SU-DHL-6 (cell line): ENCODE measurements around the gene SLC8B1.

Source experiments
- H2AFZ ChIP-seq: fragments of 200-600 bp; sonication (generic); 2 replicates; pipeline ENCODE4 v1.6.1; 2014; ENCODE audit warnings: low read depth, mild to moderate bottlenecking, moderate library complexity, mixed read lengths, antibody characterized with exemption, low read length; ENCODE audit not compliant: severe bottlenecking
- H3F3A ChIP-seq: fragments of 200-600 bp; shearing (Covaris generic); 2 replicates; pipeline ENCODE4 v1.6.0; 2016; ENCODE audit warnings: antibody characterized with exemption, mild to moderate bottlenecking; ENCODE audit not compliant: insufficient read depth
- H3K27ac ChIP-seq: fragments of 200-600 bp; sonication (generic); 2 replicates; pipeline ENCODE4 v1.5.1; 2016; ENCODE audit warnings: low read depth, mild to moderate bottlenecking, low read length, moderate library complexity, mixed read lengths
- H3K27me3 ChIP-seq: fragments of 200-600 bp; sonication (generic), shearing (Covaris generic); 2 replicates; pipeline ENCODE4 v1.6.0; 2014; ENCODE audit warnings: mild to moderate bottlenecking, low read length
- H3K36me3 ChIP-seq: fragments of 200-600 bp; sonication (generic); 2 replicates; pipeline ENCODE4 v1.6.1; 2014; ENCODE audit warnings: mild to moderate bottlenecking, low read length, mixed read lengths
- H3K4me2 ChIP-seq: fragments of 300-600, 200-600 bp; shearing (Covaris generic), sonication (generic); 2 replicates; pipeline ENCODE4 v1.6.0; 2014; ENCODE audit warnings: low read length, low read depth, mild to moderate bottlenecking; ENCODE audit not compliant: poor library complexity, severe bottlenecking
- H3K4me3 ChIP-seq: fragments of 200-600 bp; sonication (generic); 2 replicates; pipeline ENCODE4 v1.5.1; 2014; ENCODE audit warnings: antibody characterized with exemption, low read length, mild to moderate bottlenecking, mixed read lengths; ENCODE audit not compliant: insufficient read depth, poor library complexity, severe bottlenecking
- H3K79me2 ChIP-seq: fragments of 200-600 bp; sonication (generic); 2 replicates; pipeline ENCODE4 v1.6.1; 2014; ENCODE audit warnings: mild to moderate bottlenecking, low read length, moderate library complexity; ENCODE audit not compliant: insufficient read depth
- H3K9ac ChIP-seq: fragments of 200-600 bp; sonication (generic); 2 replicates; pipeline ENCODE4 v1.7.0; 2014; ENCODE audit warnings: mild to moderate bottlenecking, low read length
- H3K9me2 ChIP-seq: fragments of 200-600 bp; sonication (generic); replicated peaks from 2 replicates; pipeline ENCODE4 v1.6.1; 2014; ENCODE audit warnings: low read length; ENCODE audit not compliant: insufficient read depth
- H3K9me3 ChIP-seq: fragments of 200-600 bp; sonication (generic); 2 replicates; pipeline ENCODE4 v1.6.1; 2014; ENCODE audit warnings: low read length, mixed read lengths; ENCODE audit not compliant: insufficient read depth
- H4K20me1 ChIP-seq: fragments of 200-600 bp; sonication (generic); 2 replicates; pipeline ENCODE4 v1.6.1; 2014; ENCODE audit warnings: low read depth, mild to moderate bottlenecking, antibody characterized with exemption, low read length, moderate library complexity, mixed read lengths
- EZH2phosphoT487 ChIP-seq: fragments of 200-600 bp; sonication (generic), shearing (Covaris generic); conservative IDR thresholded peaks from 2 replicates; pipeline ENCODE4 v1.6.1; 2018; ENCODE audit warnings: mild to moderate bottlenecking, antibody characterized with exemption, low read length, moderate library complexity, mixed read lengths
- TF ChIP-seq, protein P1 (sequence below): fragments of 200-600 bp; sonication (generic); IDR thresholded peaks from one replicate; pipeline ENCODE4 v1.5.1; 2017; ENCODE audit warnings: antibody characterized with exemption, mild to moderate bottlenecking, low read length, moderate library complexity; ENCODE audit not compliant: insufficient read depth, poor library complexity, severe bottlenecking

SLC8B1 gene

DNA sequence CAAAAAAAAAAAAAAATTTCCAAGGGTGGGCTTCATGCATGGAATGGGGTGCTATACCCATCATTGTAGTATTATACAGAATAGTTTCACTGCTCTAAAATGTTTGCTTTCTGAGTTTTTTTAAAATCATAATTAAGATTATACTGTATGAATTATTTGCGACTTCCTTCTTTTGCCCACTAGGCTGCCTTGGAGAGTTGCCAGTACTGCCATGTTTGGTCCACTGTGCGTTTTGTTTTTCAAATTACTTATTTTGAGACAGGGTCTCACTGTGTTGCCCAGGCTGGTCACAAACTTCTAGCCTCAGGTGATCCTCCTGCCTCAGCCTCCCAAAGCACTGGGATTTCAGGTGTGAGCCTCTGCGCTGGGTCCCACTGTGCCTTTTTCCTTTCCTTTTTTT lies 43.4 kb upstream of the SLC8B1 start:
- no peaks in the 10 kb centered on the region for H3K9me3 ChIP-seq
- H2AFZ ChIP-seq: no peak overlapping the region

DNA sequence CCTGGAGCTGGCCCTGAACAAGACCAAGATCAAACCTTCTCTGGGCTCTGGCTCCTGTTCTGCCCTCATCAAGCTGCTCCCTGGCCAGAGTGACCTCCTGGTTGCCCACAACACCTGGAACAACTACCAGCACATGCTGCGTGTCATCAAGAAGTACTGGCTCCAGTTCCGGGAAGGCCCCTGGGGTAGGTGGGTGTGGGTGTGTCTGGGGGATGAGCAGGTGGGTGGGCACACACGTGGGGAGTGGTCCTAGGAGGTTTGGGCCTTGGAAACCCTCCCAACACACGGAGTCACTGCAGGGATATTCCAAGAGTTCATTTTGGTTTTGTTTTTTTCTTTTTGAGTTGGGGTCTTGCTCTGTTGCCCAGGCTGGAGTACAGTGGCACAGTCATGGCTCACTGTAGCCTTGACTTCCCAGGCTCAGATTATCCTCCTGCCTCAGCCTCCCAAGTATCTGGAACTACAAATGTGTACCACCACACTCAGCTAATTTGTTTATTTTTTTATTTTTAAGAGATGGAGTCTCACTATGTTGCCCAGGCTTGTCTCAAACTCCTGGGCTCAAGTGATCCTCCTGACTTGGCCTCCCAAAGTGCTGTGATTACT lies 40.0 kb upstream of the SLC8B1 start:
- TF ChIP-seq EZH2phosphoT487: no peak
- TF ChIP-seq, protein P1, sequence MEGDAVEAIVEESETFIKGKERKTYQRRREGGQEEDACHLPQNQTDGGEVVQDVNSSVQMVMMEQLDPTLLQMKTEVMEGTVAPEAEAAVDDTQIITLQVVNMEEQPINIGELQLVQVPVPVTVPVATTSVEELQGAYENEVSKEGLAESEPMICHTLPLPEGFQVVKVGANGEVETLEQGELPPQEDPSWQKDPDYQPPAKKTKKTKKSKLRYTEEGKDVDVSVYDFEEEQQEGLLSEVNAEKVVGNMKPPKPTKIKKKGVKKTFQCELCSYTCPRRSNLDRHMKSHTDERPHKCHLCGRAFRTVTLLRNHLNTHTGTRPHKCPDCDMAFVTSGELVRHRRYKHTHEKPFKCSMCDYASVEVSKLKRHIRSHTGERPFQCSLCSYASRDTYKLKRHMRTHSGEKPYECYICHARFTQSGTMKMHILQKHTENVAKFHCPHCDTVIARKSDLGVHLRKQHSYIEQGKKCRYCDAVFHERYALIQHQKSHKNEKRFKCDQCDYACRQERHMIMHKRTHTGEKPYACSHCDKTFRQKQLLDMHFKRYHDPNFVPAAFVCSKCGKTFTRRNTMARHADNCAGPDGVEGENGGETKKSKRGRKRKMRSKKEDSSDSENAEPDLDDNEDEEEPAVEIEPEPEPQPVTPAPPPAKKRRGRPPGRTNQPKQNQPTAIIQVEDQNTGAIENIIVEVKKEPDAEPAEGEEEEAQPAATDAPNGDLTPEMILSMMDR: no peak

More for the DNA sequence above, 43.4 kb upstream of the SLC8B1 start:
- Histone ChIP-seq H3K9ac (no peak overlapping the region), H3K27me3 (no peaks in the 10 kb centered on the region), H3K27ac (no peak overlapping the region), H4K20me1 (no peaks in the 10 kb centered on the region), H3K36me3 (no peaks in the 10 kb centered on the region), H3K79me2 (no peaks in the 10 kb centered on the region), H3K4me3 (no peak overlapping the region), H3F3A (no peaks in the 10 kb centered on the region), H3K9me2 (no peaks in the 10 kb centered on the region), H3K4me2 (no peak overlapping the region)
- TF ChIP-seq EZH2phosphoT487: no peak
- TF ChIP-seq, protein P1: no peak

DNA sequence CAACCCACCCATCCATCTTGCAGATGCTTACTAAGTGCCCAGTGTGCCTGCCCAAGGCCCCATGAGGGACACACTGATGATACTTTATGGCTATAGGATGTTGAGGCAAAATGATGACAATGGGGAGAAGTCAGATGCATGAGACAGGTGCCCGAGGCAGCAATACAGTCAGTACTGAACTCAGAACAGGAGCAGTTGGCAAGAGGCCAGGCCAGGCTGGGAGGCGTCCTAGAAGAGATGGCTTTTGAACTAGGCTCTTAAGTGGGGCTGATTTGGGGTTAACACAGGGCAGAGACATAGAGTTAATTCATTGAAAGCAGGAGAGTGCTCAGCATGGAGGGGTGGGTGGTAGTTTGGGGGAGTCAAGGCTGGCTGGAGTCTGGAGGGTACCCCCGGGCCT lies 39.1 kb upstream of the SLC8B1 start:
- Histone ChIP-seq H2AFZ (no peak overlapping the region), H3K27me3 (no peaks in the 10 kb centered on the region), H3K79me2 (no peaks in the 10 kb centered on the region), H3K9me3 (no peaks in the 10 kb centered on the region), H3F3A (no peaks in the 10 kb centered on the region), H3K36me3 (no peaks in the 10 kb centered on the region), H4K20me1 (no peaks in the 10 kb centered on the region), H3K27ac (no peak overlapping the region), H3K4me2 (no peak overlapping the region), H3K9me2 (no peaks in the 10 kb centered on the region), H3K4me3 (no peak overlapping the region), H3K9ac (no peak overlapping the region)
- TF ChIP-seq, protein P1: no peak
- TF ChIP-seq EZH2phosphoT487: no peak

More for the DNA sequence above, 40.0 kb upstream of the SLC8B1 start:
- Histone ChIP-seq H3K9ac (no peak overlapping the region), H3K36me3 (no peaks in the 10 kb centered on the region), H3K9me3 (no peaks in the 10 kb centered on the region), H3K27ac (no peak overlapping the region), H3F3A (no peaks in the 10 kb centered on the region), H3K4me2 (no peak overlapping the region), H4K20me1 (no peaks in the 10 kb centered on the region), H3K4me3 (no peak overlapping the region), H3K79me2 (no peaks in the 10 kb centered on the region), H3K9me2 (no peaks in the 10 kb centered on the region), H3K27me3 (no peaks in the 10 kb centered on the region), H2AFZ (no peak overlapping the region)
